CD14-positive monocyte (primary cell): ENCODE measurements around the gene TSPAN18. TPM values are rescaled to one million over a fixed set of nuclear protein-coding genes. Genes with fewer than 3 reads are reported as not detected.

Experiments used
- DNase-seq, 3 donors: peaks; one replicate each; pipeline ENCODE4 v3.0.0-alpha.2; 2011 to 2022
- H2AFZ ChIP-seq: 2 replicates; pipeline ENCODE4 v1.6.0; 2012; ENCODE audit warnings: mild to moderate bottlenecking, low read depth, low read length, inconsistent platforms; ENCODE audit not compliant: insufficient read depth, poor library complexity, severe bottlenecking
- H3K27ac ChIP-seq, 2 donors: 1 replicate in 1 of 2; 2 replicates in 1 of 2; pipeline ENCODE4 v1.5.1; 2012 to 2013; ENCODE audit warnings: low read length in 2 of 2, control low read depth in 1 of 2, inconsistent platforms in 1 of 2, low read depth in 1 of 2, mild to moderate bottlenecking in 1 of 2
- H3K27me3 ChIP-seq, 2 donors: one replicate each; pipeline versions ENCODE4 v1.6.0 to v1.6.1; 2011 to 2013; ENCODE audit warnings: low read length in 2 of 2; ENCODE audit not compliant: control insufficient read depth in 2 of 2, insufficient read depth in 2 of 2
- H3K36me3 ChIP-seq, 2 donors: replicated peaks in 1 of 2; 1 replicate in 1 of 2; 2 replicates in 1 of 2; pipeline versions ENCODE4 v1.5.1 to v1.6.1; 2012 to 2013; ENCODE audit warnings: low read length in 2 of 2, control low read depth in 1 of 2, inconsistent platforms in 1 of 2, mild to moderate bottlenecking in 1 of 2; ENCODE audit not compliant: insufficient read depth in 2 of 2, control insufficient read depth in 1 of 2
- H3K4me1 ChIP-seq, 2 donors: 1 replicate in 1 of 2; 2 replicates in 1 of 2; pipeline versions ENCODE4 v1.5.1 to v1.6.1; 2012 to 2013; ENCODE audit warnings: low read length in 2 of 2, control low read depth in 1 of 2, inconsistent platforms in 1 of 2, mild to moderate bottlenecking in 1 of 2, moderate library complexity in 1 of 2; ENCODE audit not compliant: insufficient read depth in 2 of 2, control insufficient read depth in 1 of 2
- H3K4me2 ChIP-seq: replicated peaks from 2 replicates; pipeline ENCODE3; 2012; ENCODE audit warnings: low read length, moderate library complexity, mild to moderate bottlenecking; ENCODE audit not compliant: poor library complexity, severe bottlenecking; ENCODE audit errors: extremely low read depth
- H3K4me3 ChIP-seq, 3 experiments: fragments of 200-600 bp in 1 of 3; sonication (generic) in 1 of 3; replicated peaks in 1 of 3; 1 replicate in 2 of 3; 2 replicates in 1 of 3; pipeline ENCODE4 v1.5.1; 2011 to 2013; ENCODE audit warnings: low read length in 3 of 3, mild to moderate bottlenecking in 3 of 3, control low read depth in 2 of 3, low read depth in 2 of 3, inconsistent platforms in 1 of 3, moderate library complexity in 1 of 3
- H3K79me2 ChIP-seq: 2 replicates; pipeline ENCODE4 v1.6.0; 2012; ENCODE audit warnings: mild to moderate bottlenecking, control low read depth, inconsistent platforms, low read length, moderate library complexity; ENCODE audit not compliant: insufficient read depth
- H3K9ac ChIP-seq: 2 replicates; pipeline ENCODE4 v1.6.0; 2017; ENCODE audit warnings: low read length, mild to moderate bottlenecking; ENCODE audit not compliant: insufficient read depth, poor library complexity, severe bottlenecking
- H3K9me3 ChIP-seq, 2 donors: replicated peaks in 1 of 2; 1 replicate in 1 of 2; 2 replicates in 1 of 2; pipeline versions ENCODE4 v1.5.1 to v1.6.1; 2012 to 2013; ENCODE audit warnings: low read length in 2 of 2, control low read depth in 1 of 2; ENCODE audit not compliant: control insufficient read depth in 1 of 2, insufficient read depth in 1 of 2
- H4K20me1 ChIP-seq: 2 replicates; pipeline ENCODE4 v1.6.0; 2012; ENCODE audit warnings: mild to moderate bottlenecking, low read length, control low read depth, moderate library complexity; ENCODE audit not compliant: insufficient read depth
- H3K27ac Mint-ChIP-seq, 7 donors: one replicate each; pipeline ENCODE4 v1.8.0; 2020; ENCODE audit warnings: mild to moderate bottlenecking in 7 of 7, mixed read lengths in 7 of 7, moderate library complexity in 6 of 7, inconsistent platforms in 2 of 7
- H3K27me3 Mint-ChIP-seq, 3 donors: one replicate each; pipeline ENCODE4 v1.8.0; 2021 to 2022; ENCODE audit warnings: low read depth in 3 of 3, mild to moderate bottlenecking in 3 of 3, mixed read lengths in 3 of 3, moderate library complexity in 3 of 3, inconsistent platforms in 1 of 3
- H3K36me3 Mint-ChIP-seq, 2 donors: one replicate each; pipeline ENCODE4 v1.8.0; 2020; ENCODE audit warnings: mixed read lengths in 2 of 2, inconsistent platforms in 1 of 2, mild to moderate bottlenecking in 1 of 2
- H3K4me1 Mint-ChIP-seq: one replicate; pipeline ENCODE4 v1.8.0; 2020; ENCODE audit warnings: mild to moderate bottlenecking, mixed read lengths
- H3K4me3 Mint-ChIP-seq, 2 donors: one replicate each; pipeline ENCODE4 v1.8.0; 2020; ENCODE audit warnings: mild to moderate bottlenecking in 2 of 2, mixed read lengths in 2 of 2, moderate library complexity in 1 of 2
- H3K9me3 Mint-ChIP-seq, 7 donors: one replicate each; pipeline ENCODE4 v1.8.0; 2020 to 2022; ENCODE audit warnings: mixed read lengths in 7 of 7, mild to moderate bottlenecking in 6 of 7, moderate library complexity in 6 of 7, inconsistent platforms in 2 of 7
- CTCF ChIP-seq: fragments of 200-600 bp; IDR thresholded peaks from one replicate; pipeline ENCODE4 v1.8.0; 2022; ENCODE audit warnings: antibody characterized with exemption, mild to moderate bottlenecking
- WGBS: methylation state at CpG from one replicate; pipeline ENCODE4 v1.1.5; 2013; ENCODE audit warnings: missing lambda C conversion rate; ENCODE audit not compliant: insufficient coverage; 5-methylcytosine and 5-hydroxymethylcytosine counted together
- intact Hi-C, 2 donors: fragments of 100-400 bp; cut with micrococcal nuclease; formaldehyde crosslinking; loops; one replicate each; pipeline versions ENCODE4 v1.15.0 to v1.15.1; 2023
- polyA plus RNA-seq, 3 donors: library from polyadenylated mRNA; depleted of rRNA in 1 of 3; unstranded in 2 of 3; stranded (reverse) in 1 of 3; fragments of 300-500 nt in 2 of 3; fragments of >200 nt in 1 of 3; fragmentation: Illumina TruSeq in 2 of 3; gene quantifications; 1 replicate in 2 of 3; 2 replicates in 1 of 3; pipeline ENCODE4 v1.2.3, GENCODE V29; 2012 to 2021

TSPAN18 gene
- polyA plus RNA-seq, 3 donors: not detected

- Mint-ChIP-seq H3K9me3 (peaks cover 2 to 13% (median 12%) of the 10 kb centered on the region in 7 donors), H3K4me3 (peak overlapping the region in 1 of 2 donors; percentile 23), H3K36me3 (peaks cover 0 to 5% of the 10 kb centered on the region in 2 donors), H3K4me1 (peaks cover 17% of the 10 kb centered on the region), H3K27ac (no peak overlapping the region), H3K27me3 (peaks cover 2 to 16% (median 6%) of the 10 kb centered on the region in 3 donors)
- Histone ChIP-seq H3K9me3 (peaks cover 0 to 7% of the 10 kb centered on the region in 2 donors), H3K79me2 (no peaks in the 10 kb centered on the region), H3K9ac (no peak overlapping the region), H3K4me2 (no peak overlapping the region), H3K4me3 (no peak overlapping the region), H4K20me1 (no peaks in the 10 kb centered on the region), H3K27ac (no peak overlapping the region), H3K4me1 (peaks cover 8 to 11% of the 10 kb centered on the region in 2 donors), H3K36me3 (no peaks in the 10 kb centered on the region), H3K27me3 (no peaks in the 10 kb centered on the region), H2AFZ (no peak overlapping the region)
- no peak for DNase-seq
- no peak for TF ChIP-seq CTCF
- WGBS: 100% methylated on average over 1 of the region's 3 CpGs
- intact Hi-C loops: no loop called here
Observed at GRCh38 chr11:44874284-44874683, 147.5 kb downstream of the TSPAN18 start.

- DNase-seq: no peak
- H2AFZ ChIP-seq: no peak overlapping the region
- no peak overlapping the region for H3K4me3 Mint-ChIP-seq
- H3K4me1 ChIP-seq: peaks cover 8 to 11% of the 10 kb centered on the region in 2 donors
- H3K36me3 ChIP-seq: no peaks in the 10 kb centered on the region
- no peaks in the 10 kb centered on the region for H3K27me3 ChIP-seq
- no peak overlapping the region for H3K27ac ChIP-seq
- no peak overlapping the region for H3K4me3 ChIP-seq
- no peaks in the 10 kb centered on the region for H4K20me1 ChIP-seq
- intact Hi-C loops: no loop called here
- H3K9ac ChIP-seq: no peak overlapping the region
- no peak overlapping the region for H3K4me2 ChIP-seq
- H3K27ac Mint-ChIP-seq: no peak overlapping the region
- TF ChIP-seq CTCF: no peak
- H3K27me3 Mint-ChIP-seq: peaks cover 2 to 13% (median 6%) of the 10 kb centered on the region in 3 donors
- peaks cover 0 to 5% of the 10 kb centered on the region in 2 donors for H3K36me3 Mint-ChIP-seq
- H3K79me2 ChIP-seq: no peaks in the 10 kb centered on the region
- H3K9me3 Mint-ChIP-seq: peaks cover 2 to 13% (median 12%) of the 10 kb centered on the region in 7 donors
- H3K4me1 Mint-ChIP-seq: peaks cover 17% of the 10 kb centered on the region
- WGBS: 92% methylated on average over 2 of the region's 4 CpGs
- H3K9me3 ChIP-seq: peaks cover 0 to 7% of the 10 kb centered on the region in 2 donors
Observed at GRCh38 chr11:44875037-44875436, 148.3 kb downstream of the TSPAN18 start.
